ENCODE results near the gene CNKSR2. TPM values are rescaled to one million over a fixed set of nuclear protein-coding genes. Genes with fewer than 3 reads are reported as not detected.

The CNKSR2 gene
- polyA plus RNA-seq, 1 experiment: 0.14 TPM

GRCh38 chrX:21632027-21632426, 257.8 kb downstream of the CNKSR2 start:
- TF ChIP-seq, protein P1, sequence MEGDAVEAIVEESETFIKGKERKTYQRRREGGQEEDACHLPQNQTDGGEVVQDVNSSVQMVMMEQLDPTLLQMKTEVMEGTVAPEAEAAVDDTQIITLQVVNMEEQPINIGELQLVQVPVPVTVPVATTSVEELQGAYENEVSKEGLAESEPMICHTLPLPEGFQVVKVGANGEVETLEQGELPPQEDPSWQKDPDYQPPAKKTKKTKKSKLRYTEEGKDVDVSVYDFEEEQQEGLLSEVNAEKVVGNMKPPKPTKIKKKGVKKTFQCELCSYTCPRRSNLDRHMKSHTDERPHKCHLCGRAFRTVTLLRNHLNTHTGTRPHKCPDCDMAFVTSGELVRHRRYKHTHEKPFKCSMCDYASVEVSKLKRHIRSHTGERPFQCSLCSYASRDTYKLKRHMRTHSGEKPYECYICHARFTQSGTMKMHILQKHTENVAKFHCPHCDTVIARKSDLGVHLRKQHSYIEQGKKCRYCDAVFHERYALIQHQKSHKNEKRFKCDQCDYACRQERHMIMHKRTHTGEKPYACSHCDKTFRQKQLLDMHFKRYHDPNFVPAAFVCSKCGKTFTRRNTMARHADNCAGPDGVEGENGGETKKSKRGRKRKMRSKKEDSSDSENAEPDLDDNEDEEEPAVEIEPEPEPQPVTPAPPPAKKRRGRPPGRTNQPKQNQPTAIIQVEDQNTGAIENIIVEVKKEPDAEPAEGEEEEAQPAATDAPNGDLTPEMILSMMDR (IDR thresholded peaks at IDR 0.05; ENCODE audit: low read depth, low read length): no peak
- no peak overlapping the region for H3K27ac ChIP-seq (ENCODE audit: low read depth, low read length)
- POLR2A ChIA-PET: no interaction called here
- no peak overlapping the region for H3K4me3 ChIP-seq (ENCODE audit: low read depth, low read length)
- CTCF ChIA-PET: no interaction called here
- no peak for DNase-seq (ENCODE audit: low read depth, low spot score)
- H3K9me3 ChIP-seq (ENCODE audit: control insufficient read depth, insufficient read depth, low read length): no peaks in the 10 kb centered on the region
- no peaks in the 10 kb centered on the region for H3K27me3 ChIP-seq (ENCODE audit: control insufficient read depth, insufficient read depth, low read length)

- Histone ChIP-seq H3K4me3 (ENCODE audit: low read depth, low read length) (no peak overlapping the region), H3K27me3 (ENCODE audit: control insufficient read depth, insufficient read depth, low read length) (no peaks in the 10 kb centered on the region), H3K27ac (ENCODE audit: low read depth, low read length) (no peak overlapping the region), H3K9me3 (ENCODE audit: control insufficient read depth, insufficient read depth, low read length) (no peaks in the 10 kb centered on the region)
- DNase-seq (ENCODE audit: low read depth, low spot score): peak; percentile 44
- POLR2A ChIA-PET: no interaction called here
- CTCF ChIA-PET: no interaction called here
- TF ChIP-seq, protein P1 (IDR thresholded peaks at IDR 0.05; ENCODE audit: low read depth, low read length): no peak
Measured at GRCh38 chrX:21638311-21638710, 264.1 kb downstream of the CNKSR2 start.

DNA sequence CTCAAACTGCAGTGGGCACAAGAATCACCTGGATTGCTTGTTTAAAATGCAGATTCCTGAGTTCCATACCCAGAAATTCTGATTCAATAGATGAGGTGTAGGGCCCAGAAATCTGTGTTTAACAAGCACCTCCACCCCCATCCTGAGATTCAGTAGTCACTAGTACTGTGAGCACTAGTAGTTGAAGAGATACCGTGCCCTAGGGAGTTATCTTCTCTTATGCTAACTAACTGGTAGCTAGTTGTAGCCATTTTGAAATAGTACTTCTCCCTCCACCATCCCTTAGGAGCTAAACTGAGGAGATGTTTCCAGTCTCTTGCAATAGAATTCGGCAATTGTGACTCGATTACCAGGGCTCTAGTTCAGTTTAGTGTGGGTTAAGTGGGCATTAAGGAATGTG, 265.6 kb downstream of the CNKSR2 start:
- no peak overlapping the region for H3K4me3 ChIP-seq (ENCODE audit: low read depth, low read length)
- H3K9me3 ChIP-seq (ENCODE audit: control insufficient read depth, insufficient read depth, low read length): no peaks in the 10 kb centered on the region
- no peaks in the 10 kb centered on the region for H3K27me3 ChIP-seq (ENCODE audit: control insufficient read depth, insufficient read depth, low read length)
- TF ChIP-seq, protein P1 (IDR thresholded peaks at IDR 0.05; ENCODE audit: low read depth, low read length): no peak
- POLR2A ChIA-PET: no interaction called here
- no peak overlapping the region for H3K27ac ChIP-seq (ENCODE audit: low read depth, low read length)
- CTCF ChIA-PET: interaction anchor here (0.6 kb wide), 1 partner anchor 1110 kb away, joined by 3 read pairs; no protein-coding TSS in a partner anchor
- no peak for DNase-seq (ENCODE audit: low read depth, low spot score)

GRCh38 chrX:21645431-21645830, 271.2 kb downstream of the CNKSR2 start:
- H3K4me3 ChIP-seq (ENCODE audit: low read depth, low read length): no peak overlapping the region
- H3K9me3 ChIP-seq (ENCODE audit: control insufficient read depth, insufficient read depth, low read length): no peaks in the 10 kb centered on the region
- POLR2A ChIA-PET: no interaction called here
- CTCF ChIA-PET: no interaction called here
- no peak overlapping the region for H3K27ac ChIP-seq (ENCODE audit: low read depth, low read length)
- no peak for DNase-seq (ENCODE audit: low read depth, low spot score)
- TF ChIP-seq, protein P1 (IDR thresholded peaks at IDR 0.05; ENCODE audit: low read depth, low read length): no peak
- H3K27me3 ChIP-seq (ENCODE audit: control insufficient read depth, insufficient read depth, low read length): no peaks in the 10 kb centered on the region

GRCh38 chrX:21645886-21646285, 271.7 kb downstream of the CNKSR2 start:
- TF ChIP-seq, protein P1 (IDR thresholded peaks at IDR 0.05; ENCODE audit: low read depth, low read length): no peak
- Histone ChIP-seq H3K27me3 (ENCODE audit: control insufficient read depth, insufficient read depth, low read length) (no peaks in the 10 kb centered on the region), H3K9me3 (ENCODE audit: control insufficient read depth, insufficient read depth, low read length) (no peaks in the 10 kb centered on the region), H3K27ac (ENCODE audit: low read depth, low read length) (no peak overlapping the region), H3K4me3 (ENCODE audit: low read depth, low read length) (no peak overlapping the region)
- no peak for DNase-seq (ENCODE audit: low read depth, low spot score)
- ChIA-PET CTCF (no interaction called here), POLR2A (no interaction called here)

Measured in AG04450 (cell line).